HL-60 (cell line): Measurements from ENCODE around the gene MCTS1.

Experiments used
- DNase-seq, 2 experiments: peaks; one replicate each; pipeline ENCODE4 v3.0.0-alpha.2; 2010 to 2020; ENCODE audit warnings: low read depth in 1 of 2, low spot score in 1 of 2
- H3K27ac ChIP-seq: fragments of 250-450 bp; sonication (Bioruptor Pico); replicated peaks from 2 replicates; pipeline ENCODE4 v1.5.1; 2020; ENCODE audit warnings: mild to moderate bottlenecking, moderate library complexity
- H3K27me3 ChIP-seq: fragments of 250-450 bp; sonication (Bioruptor Pico); 2 replicates; pipeline ENCODE4 v1.5.1; 2021; ENCODE audit warnings: mild to moderate bottlenecking, moderate library complexity; ENCODE audit not compliant: insufficient read depth, poor library complexity, severe bottlenecking
- H3K4me3 ChIP-seq: replicated peaks from 2 replicates; pipeline ENCODE4 v1.5.1; 2011; ENCODE audit warnings: mild to moderate bottlenecking, control low read depth, low read length; ENCODE audit not compliant: insufficient read depth
- GABPA ChIP-seq: IDR thresholded peaks from 2 replicates; pipeline ENCODE4 v1.6.1; 2012; ENCODE audit warnings: low read depth
- POLR2AphosphoS5 ChIP-seq: IDR thresholded peaks from 2 replicates; pipeline ENCODE4 v1.6.1; 2012; ENCODE audit warnings: low read depth
- SPI1 ChIP-seq: IDR thresholded peaks from 2 replicates; pipeline ENCODE4 v1.6.1; 2012; ENCODE audit warnings: low read depth, mild to moderate bottlenecking, borderline replicate concordance
- TF ChIP-seq, protein P1 (sequence below): IDR thresholded peaks from one replicate; pipeline ENCODE4 v1.5.1; 2011; ENCODE audit warnings: low read length, control low read depth, inconsistent platforms; ENCODE audit not compliant: insufficient read depth
- TF ChIP-seq, protein P2 (sequence below): IDR thresholded peaks from 2 replicates; pipeline ENCODE4 v1.6.1; 2012; ENCODE audit warnings: low read depth; ENCODE audit not compliant: insufficient replicate concordance

Gene MCTS1

DNA sequence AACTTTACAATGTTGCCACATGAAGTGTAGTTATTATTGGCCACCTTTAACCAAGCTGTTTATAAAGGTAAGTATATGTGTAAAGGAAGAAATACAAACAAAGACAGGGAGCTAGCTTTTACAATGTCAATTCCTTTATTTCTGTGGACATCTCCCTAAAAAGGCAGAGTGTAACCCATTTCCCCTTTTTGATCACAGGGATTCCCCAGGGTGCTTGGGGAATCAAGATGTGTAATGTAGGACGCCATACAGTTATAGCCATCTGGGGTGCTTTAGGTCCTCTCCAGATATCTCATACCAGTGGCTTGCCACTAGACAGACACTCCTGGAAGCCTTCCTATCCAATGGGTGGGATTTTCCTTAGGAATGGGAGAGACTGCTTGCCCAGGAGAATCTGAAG lies 39.0 kb upstream of the MCTS1 start:
- TF ChIP-seq POLR2AphosphoS5: no peak
- TF ChIP-seq, protein P1, sequence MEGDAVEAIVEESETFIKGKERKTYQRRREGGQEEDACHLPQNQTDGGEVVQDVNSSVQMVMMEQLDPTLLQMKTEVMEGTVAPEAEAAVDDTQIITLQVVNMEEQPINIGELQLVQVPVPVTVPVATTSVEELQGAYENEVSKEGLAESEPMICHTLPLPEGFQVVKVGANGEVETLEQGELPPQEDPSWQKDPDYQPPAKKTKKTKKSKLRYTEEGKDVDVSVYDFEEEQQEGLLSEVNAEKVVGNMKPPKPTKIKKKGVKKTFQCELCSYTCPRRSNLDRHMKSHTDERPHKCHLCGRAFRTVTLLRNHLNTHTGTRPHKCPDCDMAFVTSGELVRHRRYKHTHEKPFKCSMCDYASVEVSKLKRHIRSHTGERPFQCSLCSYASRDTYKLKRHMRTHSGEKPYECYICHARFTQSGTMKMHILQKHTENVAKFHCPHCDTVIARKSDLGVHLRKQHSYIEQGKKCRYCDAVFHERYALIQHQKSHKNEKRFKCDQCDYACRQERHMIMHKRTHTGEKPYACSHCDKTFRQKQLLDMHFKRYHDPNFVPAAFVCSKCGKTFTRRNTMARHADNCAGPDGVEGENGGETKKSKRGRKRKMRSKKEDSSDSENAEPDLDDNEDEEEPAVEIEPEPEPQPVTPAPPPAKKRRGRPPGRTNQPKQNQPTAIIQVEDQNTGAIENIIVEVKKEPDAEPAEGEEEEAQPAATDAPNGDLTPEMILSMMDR: no peak
- TF ChIP-seq, protein P2, sequence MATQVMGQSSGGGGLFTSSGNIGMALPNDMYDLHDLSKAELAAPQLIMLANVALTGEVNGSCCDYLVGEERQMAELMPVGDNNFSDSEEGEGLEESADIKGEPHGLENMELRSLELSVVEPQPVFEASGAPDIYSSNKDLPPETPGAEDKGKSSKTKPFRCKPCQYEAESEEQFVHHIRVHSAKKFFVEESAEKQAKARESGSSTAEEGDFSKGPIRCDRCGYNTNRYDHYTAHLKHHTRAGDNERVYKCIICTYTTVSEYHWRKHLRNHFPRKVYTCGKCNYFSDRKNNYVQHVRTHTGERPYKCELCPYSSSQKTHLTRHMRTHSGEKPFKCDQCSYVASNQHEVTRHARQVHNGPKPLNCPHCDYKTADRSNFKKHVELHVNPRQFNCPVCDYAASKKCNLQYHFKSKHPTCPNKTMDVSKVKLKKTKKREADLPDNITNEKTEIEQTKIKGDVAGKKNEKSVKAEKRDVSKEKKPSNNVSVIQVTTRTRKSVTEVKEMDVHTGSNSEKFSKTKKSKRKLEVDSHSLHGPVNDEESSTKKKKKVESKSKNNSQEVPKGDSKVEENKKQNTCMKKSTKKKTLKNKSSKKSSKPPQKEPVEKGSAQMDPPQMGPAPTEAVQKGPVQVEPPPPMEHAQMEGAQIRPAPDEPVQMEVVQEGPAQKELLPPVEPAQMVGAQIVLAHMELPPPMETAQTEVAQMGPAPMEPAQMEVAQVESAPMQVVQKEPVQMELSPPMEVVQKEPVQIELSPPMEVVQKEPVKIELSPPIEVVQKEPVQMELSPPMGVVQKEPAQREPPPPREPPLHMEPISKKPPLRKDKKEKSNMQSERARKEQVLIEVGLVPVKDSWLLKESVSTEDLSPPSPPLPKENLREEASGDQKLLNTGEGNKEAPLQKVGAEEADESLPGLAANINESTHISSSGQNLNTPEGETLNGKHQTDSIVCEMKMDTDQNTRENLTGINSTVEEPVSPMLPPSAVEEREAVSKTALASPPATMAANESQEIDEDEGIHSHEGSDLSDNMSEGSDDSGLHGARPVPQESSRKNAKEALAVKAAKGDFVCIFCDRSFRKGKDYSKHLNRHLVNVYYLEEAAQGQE: no peak
- TF ChIP-seq SPI1: peak; percentile 78
- DNase-seq: no peak
- Histone ChIP-seq H3K4me3 (no peak overlapping the region), H3K27me3 (no peaks in the 10 kb centered on the region), H3K27ac (no peak overlapping the region)

DNA sequence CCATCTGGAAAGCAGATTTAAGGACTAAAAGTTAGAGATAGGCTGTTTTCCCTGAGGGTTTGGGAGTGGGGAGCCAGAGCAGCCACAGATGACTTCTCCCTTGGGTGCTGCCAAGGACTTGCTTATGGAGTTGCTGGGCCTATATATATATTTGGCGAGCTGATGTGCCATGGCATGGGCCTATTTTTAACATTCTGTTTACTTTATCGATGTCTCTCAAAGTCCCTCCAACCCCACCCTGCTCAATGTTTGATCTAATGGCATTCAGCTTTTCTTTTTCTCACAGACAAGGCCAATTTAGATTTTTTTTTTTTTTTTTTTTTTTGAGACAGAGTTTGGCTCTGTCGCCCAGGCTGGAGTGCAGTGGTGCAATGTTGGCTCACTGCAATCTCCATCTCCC lies 37.1 kb upstream of the MCTS1 start:
- Histone ChIP-seq H3K27ac (no peak overlapping the region), H3K4me3 (no peak overlapping the region), H3K27me3 (no peaks in the 10 kb centered on the region)
- TF ChIP-seq, protein P2: no peak
- no peak for TF ChIP-seq POLR2AphosphoS5
- no peak for TF ChIP-seq SPI1
- TF ChIP-seq, protein P1: no peak
- no peak for TF ChIP-seq GABPA
- DNase-seq: no peak

DNA sequence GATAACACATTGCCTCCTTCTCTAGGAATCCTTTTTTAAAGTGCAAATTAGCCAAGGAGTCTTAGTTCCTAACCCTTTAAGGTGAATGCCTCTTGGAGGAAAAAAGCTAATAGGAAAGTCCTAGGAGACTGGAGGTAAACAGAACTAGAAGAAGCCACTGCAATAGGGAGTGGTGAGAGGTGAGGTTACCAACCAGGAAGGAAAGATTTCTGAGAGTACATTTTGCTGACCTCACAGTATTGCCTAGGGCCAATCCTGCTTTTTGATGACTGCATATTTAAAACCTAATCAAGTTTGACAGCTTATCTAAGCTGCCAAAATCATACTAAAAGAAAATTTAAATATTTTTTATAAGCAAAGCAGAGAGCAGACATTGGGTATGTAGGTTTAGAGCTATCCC lies 35.9 kb upstream of the MCTS1 start:
- Histone ChIP-seq H3K27ac (no peak overlapping the region), H3K27me3 (no peaks in the 10 kb centered on the region), H3K4me3 (no peak overlapping the region)
- TF ChIP-seq, protein P1: no peak
- TF ChIP-seq, protein P2: no peak
- no peak for TF ChIP-seq GABPA
- no peak for TF ChIP-seq POLR2AphosphoS5
- TF ChIP-seq SPI1: no peak
- DNase-seq: no peak
